Right ventricle myocardium inferior (tissue), 1 donor: ENCODE data around the gene SMAD2. TPM values are rescaled to one million over a fixed set of nuclear protein-coding genes. Genes with fewer than 3 reads are reported as not detected.

ENCODE experiments used
- ATAC-seq: fragments of 200-7000 bp; cut with Tn5 transposase; one replicate; pipeline ENCODE4 v1.9.1; 2020; ENCODE audit warnings: mild to moderate bottlenecking, moderate library complexity
- DNase-seq: peaks from one replicate; pipeline ENCODE4 v3.0.0; 2021; ENCODE audit errors: missing footprints
- intact Hi-C: fragments of 100-400 bp; cut with DNase I; formaldehyde crosslinking; loops from one replicate; pipeline ENCODE4 v1.11.0; 2022
- total RNA-seq: library from RNA; stranded (reverse); fragmentation: NEBNext Ultra II Directional; extraction: Animal tissue kit (Norgen Biotek cat#: 25700); gene quantifications from one replicate; pipeline ENCODE4 v1.2.1, GENCODE V29; 2021
- donor health status: DM: no; HTN: yes; CAD: no; lungs with severe emphysema.

The SMAD2 gene
- total RNA-seq, 1 donor from 2014 or later = 80.2 TPM

- DNase-seq = no peak
- no peak for ATAC-seq
- intact Hi-C loops = no loop called here
Observed at GRCh38 chr18:47817017-47817794, 113.3 kb downstream of the SMAD2 start.

- ATAC-seq (no peak), DNase-seq (no peak)
- intact Hi-C loops = no loop called here
Observed at GRCh38 chr18:47815486-47816270, 114.8 kb downstream of the SMAD2 start.

- intact Hi-C loops = no loop called here
- ATAC-seq (no peak), DNase-seq (no peak)
Observed at GRCh38 chr18:47809420-47809819, 121.0 kb downstream of the SMAD2 start.

GRCh38 chr18:47802802-47803201 is 127.7 kb downstream of the SMAD2 start:
- intact Hi-C loops = no loop called here
- ATAC-seq = no peak
- no peak for DNase-seq

GRCh38 chr18:47801817-47802216 is 128.6 kb downstream of the SMAD2 start:
- ATAC-seq (no peak), DNase-seq (no peak)
- intact Hi-C loops = no loop called here

GRCh38 chr18:47800756-47801155 is 129.7 kb downstream of the SMAD2 start:
- intact Hi-C loops = no loop called here
- ATAC-seq (no peak), DNase-seq (no peak)

- DNase-seq = no peak
- no peak for ATAC-seq
- intact Hi-C loops = no loop called here
Observed at GRCh38 chr18:47800248-47800647, 130.2 kb downstream of the SMAD2 start.

- intact Hi-C loops = no loop called here
- ATAC-seq (no peak), DNase-seq (no peak)
Observed at GRCh38 chr18:47799376-47799775, 131.1 kb downstream of the SMAD2 start.

GRCh38 chr18:47798366-47798765 is 132.1 kb downstream of the SMAD2 start:
- ATAC-seq (no peak), DNase-seq (no peak)

GRCh38 chr18:47797126-47797525 is 133.3 kb downstream of the SMAD2 start:
- no peak for ATAC-seq
- intact Hi-C loops = no loop called here
- DNase-seq = no peak

More at GRCh38 chr18:47798366-47798765, 132.1 kb downstream of the SMAD2 start:
- intact Hi-C loops = no loop called here

GRCh38 chr18:47795434-47795814 is 135.0 kb downstream of the SMAD2 start:
- intact Hi-C loops = no loop called here
- DNase-seq = no peak

GRCh38 chr18:47794725-47795433 is 135.6 kb downstream of the SMAD2 start:
- no peak for DNase-seq
- ATAC-seq = no peak
- intact Hi-C loops = no loop called here

More at GRCh38 chr18:47795434-47795814, 135.0 kb downstream of the SMAD2 start:
- ATAC-seq = no peak

GRCh38 chr18:47793609-47794008 is 136.8 kb downstream of the SMAD2 start:
- intact Hi-C loops = no loop called here
- DNase-seq = no peak
- no peak for ATAC-seq

- intact Hi-C loops = no loop called here
- ATAC-seq (no peak), DNase-seq (no peak)
Observed at GRCh38 chr18:47791461-47791985, 138.9 kb downstream of the SMAD2 start.

- DNase-seq (no peak), ATAC-seq (no peak)
- intact Hi-C loops = no loop called here
Observed at GRCh38 chr18:47790036-47790435, 140.4 kb downstream of the SMAD2 start.

GRCh38 chr18:47788621-47789020 is 141.8 kb downstream of the SMAD2 start:
- intact Hi-C loops = no loop called here
- DNase-seq (no peak), ATAC-seq (no peak)

- intact Hi-C loops = no loop called here
- no peak for ATAC-seq
- no peak for DNase-seq
Observed at GRCh38 chr18:47781561-47781960, 148.9 kb downstream of the SMAD2 start.

- intact Hi-C loops = no loop called here
- DNase-seq (no peak), ATAC-seq (no peak)
Observed at GRCh38 chr18:47780011-47780725, 150.3 kb downstream of the SMAD2 start.

GRCh38 chr18:47779381-47779780 is 151.1 kb downstream of the SMAD2 start:
- DNase-seq = no peak
- intact Hi-C loops = no loop called here
- no peak for ATAC-seq
